ENCODE measurements around the gene MRPL12. TPM values are rescaled to one million over a fixed set of nuclear protein-coding genes. Genes with fewer than 3 reads are reported as not detected.

MRPL12 gene
- total and polyA plus RNA-seq, 9 of the 15 experiments (the other 6 are each of a cell fraction or from before 2014, with no cell fraction given): 0.94 to 338 (median 100) TPM

GRCh38 chr17:81700353-81701287 is 2.5 kb upstream of the MRPL12 start (continued):
- 0 out of 6 replicates have a peak, but pooled peaks of 1 of the 3 experiments have one; percentile 30 for TF ChIP-seq ZBTB11 (CRISPR knock-in tag; IDR thresholded peaks at IDR 0.05)

- in situ Hi-C loops (cut with MboI): no loop called here
- H4K20me1 ChIP-seq (replicated peaks; ENCODE audit: control insufficient read depth, insufficient read depth, low read length): peaks cover 14% of the 10 kb centered on the region
- peak overlapping the region; percentile 95 for H3K4me2 ChIP-seq (ENCODE audit: insufficient read depth, low read length)
- peaks cover 80% of the 10 kb centered on the region for H3K36me3 ChIP-seq (ENCODE audit: control insufficient read depth, insufficient read depth, low read length)
- H2AFZ ChIP-seq (ENCODE audit: low read depth, low read length): no peak overlapping the region
- POLR2A ChIA-PET: interaction anchor here (0.6 to 4.7 kb wide), 12 partner anchors 9 to 222 kb away, joined by 3 to 54 read pairs (median 6); partner anchors contain the start of genes ARL16, CCDC137, HGS and OXLD1
- peaks cover 57% of the 10 kb centered on the region for H3K79me2 ChIP-seq (ENCODE audit: control insufficient read depth, insufficient read depth, low read length)
- H3K9me1 ChIP-seq (ENCODE audit: control insufficient read depth, insufficient read depth, low read length): no peaks in the 10 kb centered on the region
- ATAC-seq (peak; percentile 67), DNase-seq (ENCODE audit: extremely low read depth in 1 of 4, low spot score in 3 of 4) (peak; percentile 35 to 68 (median 50)), FAIRE-seq (no peak)
- H3K4me3 ChIP-seq: peak overlapping the region; percentile 99
- H3K9me3 ChIP-seq (replicated peaks; ENCODE audit: control insufficient read depth, insufficient read depth, low read depth, low read length): no peaks in the 10 kb centered on the region
- BruUV-seq (replicated peaks): no TSS peak
- H3K27ac ChIP-seq (ENCODE audit: extremely low read depth, low read depth, low read length): peak overlapping the region; percentile 90
- H3K27me3 ChIP-seq (ENCODE audit: control insufficient read depth in 2 of 2, insufficient read depth in 2 of 2, low read length in 2 of 2): no peaks in the 10 kb centered on the region
- H3K4me1 ChIP-seq (replicated peaks in 1 of 2; ENCODE audit: control insufficient read depth in 2 of 2, insufficient read depth in 2 of 2, low read length in 2 of 2): peaks cover 14 to 53% of the 10 kb centered on the region in 2 experiments; a peak in 4 of 5 replicates
- peak overlapping the region; percentile 96 to 100 for H3K9ac ChIP-seq (ENCODE audit: insufficient read depth in 1 of 2, low read depth in 2 of 2, low read length in 2 of 2)
- 28% methylated on average over 23 of the region's 23 CpGs for WGBS (ENCODE audit: insufficient coverage, low coverage, missing lambda C conversion rate)
- CTCF ChIA-PET (ENCODE audit: low intra/inter-chr PET ratio): interaction anchor here (1.0 kb wide), 1 partner anchor 448 kb away, joined by 3 read pairs; no protein-coding TSS in a partner anchor
- intact Hi-C loops (cut with micrococcal nuclease): loop anchor here (5.0 kb wide), 1 partner anchor 34 kb away; the partner anchor contains the start of genes CCDC137 and OXLD1
- no peak for TF ChIP-seq TAF7 (tag; IDR thresholded peaks at IDR 0.05)
- TF ChIP-seq TOE1 (IDR thresholded peaks at IDR 0.05; ENCODE audit: borderline replicate concordance): no peak
- no peak for TF ChIP-seq TOE1 (CRISPR knock-in tag; IDR thresholded peaks at IDR 0.05; ENCODE audit: borderline replicate concordance, low read depth)
- TF ChIP-seq MITF (IDR thresholded peaks at IDR 0.05): no peak
- TF ChIP-seq ZBTB7A (IDR thresholded peaks at IDR 0.05; ENCODE audit: borderline replicate concordance, control insufficient read depth, low read depth, low read length): peak; percentile 74; the same call in 1 of the 2 replicates
- TF ChIP-seq POLR3G (IDR thresholded peaks at IDR 0.05; ENCODE audit: extremely low read depth, insufficient read length, insufficient replicate concordance): no peak
- TF ChIP-seq RBFOX2 (IDR thresholded peaks at IDR 0.05; ENCODE audit: low read depth, low read length): peak; percentile 62
- no peak for TF ChIP-seq ZBED1 (IDR thresholded peaks at IDR 0.05)
- peak; percentile 23 for TF ChIP-seq KDM5B (IDR thresholded peaks at IDR 0.05; ENCODE audit: insufficient replicate concordance, low read depth, low read length)
These were observed 1.7 kb upstream of the MRPL12 start for GRCh38 chr17:81701288-81702071.
